Nephron progenitor cell (in vitro differentiated cells): Measurements from ENCODE around the gene DIS3L2.

ENCODE experiments used
- DNase-seq: peaks from one replicate; pipeline ENCODE4 v3.0.0; 2021
- H3K27ac Mint-ChIP-seq: 2 replicates; pipeline ENCODE4 v1.8.0; 2021; ENCODE audit warnings: mild to moderate bottlenecking, moderate library complexity, mixed read lengths
- H3K27me3 Mint-ChIP-seq: 2 replicates; pipeline ENCODE4 v1.8.0; 2021; ENCODE audit warnings: mild to moderate bottlenecking, low read depth, mixed read lengths; ENCODE audit not compliant: poor library complexity
- H3K36me3 Mint-ChIP-seq: 2 replicates; pipeline ENCODE4 v1.8.0; 2021; ENCODE audit warnings: low read depth, mixed read lengths
- H3K4me1 Mint-ChIP-seq: 2 replicates; pipeline ENCODE4 v1.8.0; 2021; ENCODE audit warnings: mixed read lengths
- H3K4me3 Mint-ChIP-seq: 2 replicates; pipeline ENCODE4 v1.8.0; 2021; ENCODE audit warnings: mild to moderate bottlenecking, moderate library complexity, mixed read lengths
- H3K9me3 Mint-ChIP-seq: 2 replicates; pipeline ENCODE4 v1.8.0; 2021; ENCODE audit warnings: mild to moderate bottlenecking, moderate library complexity, mixed read lengths
- CTCF ChIP-seq: fragments of 200-600 bp; sonication (generic); IDR thresholded peaks from 2 replicates; pipeline ENCODE4 v1.5.0; 2021; ENCODE audit warnings: antibody characterized with exemption

DIS3L2 gene

DNA sequence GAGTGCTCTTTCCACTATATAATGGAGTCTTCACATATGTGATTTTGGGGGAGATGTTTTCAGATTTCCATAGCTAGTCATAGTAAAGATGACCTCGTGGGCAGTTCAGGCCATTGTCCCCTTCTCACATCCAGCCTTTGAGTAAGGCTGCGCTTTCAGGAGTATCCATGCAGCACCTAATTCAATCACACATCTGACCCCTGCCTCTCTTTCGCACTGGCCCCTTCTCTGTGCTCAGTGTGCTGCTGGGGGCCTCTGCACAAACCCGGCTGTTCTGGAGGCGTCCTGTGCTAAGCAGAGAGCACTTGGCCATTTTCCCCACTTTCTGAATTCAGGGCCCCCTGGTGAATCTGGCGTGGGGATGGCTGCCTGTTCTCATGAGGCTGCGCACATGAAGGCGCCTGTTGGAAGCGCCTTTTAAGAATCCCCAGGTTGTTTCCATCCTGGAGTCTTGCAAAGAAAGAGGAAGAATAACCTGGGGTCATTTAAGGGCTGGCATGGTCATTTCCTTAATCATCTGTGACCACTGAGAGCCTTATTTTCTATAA, 321.1 kb downstream of the DIS3L2 start:
- H3K4me3 Mint-ChIP-seq = no peak overlapping the region
- TF ChIP-seq CTCF = no peak
- no peak for DNase-seq
- peaks cover 6% of the 10 kb centered on the region for H3K27me3 Mint-ChIP-seq
- H3K36me3 Mint-ChIP-seq = peaks cover 39% of the 10 kb centered on the region
- peaks cover 71% of the 10 kb centered on the region for H3K4me1 Mint-ChIP-seq
- peaks cover 18% of the 10 kb centered on the region for H3K9me3 Mint-ChIP-seq
- peak overlapping the region; percentile 89 for H3K27ac Mint-ChIP-seq

- H3K4me3 Mint-ChIP-seq = peak overlapping the region; percentile 17
- peak overlapping the region; percentile 95 for H3K27ac Mint-ChIP-seq
- peak; percentile 22 for DNase-seq
- no peak for TF ChIP-seq CTCF
- no peaks in the 10 kb centered on the region for H3K9me3 Mint-ChIP-seq
- H3K4me1 Mint-ChIP-seq = peaks cover 87% of the 10 kb centered on the region
- peaks cover 6% of the 10 kb centered on the region for H3K27me3 Mint-ChIP-seq
- H3K36me3 Mint-ChIP-seq = peaks cover 4% of the 10 kb centered on the region
These were observed 324.7 kb downstream of the DIS3L2 start for GRCh38 chr2:232286001-232286868.

DNA sequence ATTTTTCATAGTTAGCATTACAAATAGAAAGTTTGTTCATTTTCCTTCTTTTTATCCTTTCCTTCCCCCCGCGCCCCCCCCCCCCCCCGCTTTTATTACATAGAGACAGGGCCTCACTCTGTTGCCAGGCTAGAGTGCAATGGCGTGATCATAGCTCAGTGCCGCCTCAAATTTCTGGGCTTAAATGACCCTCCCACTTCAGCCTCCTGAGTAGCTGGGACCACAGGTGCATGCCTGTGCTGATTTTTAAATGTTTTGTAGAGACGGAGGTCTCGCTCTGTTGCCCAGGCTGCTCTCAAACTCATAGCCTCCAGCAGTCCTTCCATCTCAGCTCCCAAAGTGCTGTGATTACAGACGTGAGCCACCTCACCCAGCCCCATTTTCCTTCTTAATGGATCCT, 325.8 kb downstream of the DIS3L2 start:
- Mint-ChIP-seq H3K27me3 (no peaks in the 10 kb centered on the region), H3K4me3 (no peak overlapping the region), H3K4me1 (peaks cover 84% of the 10 kb centered on the region), H3K9me3 (no peaks in the 10 kb centered on the region), H3K36me3 (no peaks in the 10 kb centered on the region), H3K27ac (peak overlapping the region; percentile 16)
- no peak for TF ChIP-seq CTCF
- DNase-seq = no peak

DNA sequence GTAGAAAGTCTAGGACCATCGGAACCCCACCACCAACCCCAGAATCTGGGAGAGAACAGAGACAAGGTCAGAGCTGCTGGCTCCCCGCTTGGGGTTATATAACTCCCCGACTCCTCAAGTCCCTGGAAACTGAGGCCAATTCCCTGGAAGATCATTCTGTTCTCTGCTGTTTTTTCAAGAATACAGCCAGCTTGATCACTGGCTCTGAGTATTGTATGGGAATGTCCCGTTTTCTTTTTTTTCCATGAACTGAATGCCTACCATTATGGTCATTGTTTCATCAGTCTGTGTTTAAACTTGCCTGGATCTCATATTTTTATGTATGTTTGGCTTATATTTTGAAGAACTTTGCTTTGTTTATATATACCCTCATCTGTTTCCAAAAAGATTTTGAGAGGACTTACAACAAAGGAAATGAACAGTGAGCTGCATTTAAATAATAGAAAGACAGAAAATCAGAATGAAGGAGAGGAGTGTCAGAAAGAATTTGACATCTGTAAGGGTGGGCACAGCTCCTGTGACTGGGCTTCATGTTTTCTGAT, 327.0 kb downstream of the DIS3L2 start:
- H3K4me1 Mint-ChIP-seq = peaks cover 81% of the 10 kb centered on the region
- H3K27ac Mint-ChIP-seq = no peak overlapping the region
- no peaks in the 10 kb centered on the region for H3K9me3 Mint-ChIP-seq
- H3K4me3 Mint-ChIP-seq = no peak overlapping the region
- DNase-seq = no peak
- no peak for TF ChIP-seq CTCF
- H3K27me3 Mint-ChIP-seq = no peaks in the 10 kb centered on the region
- no peaks in the 10 kb centered on the region for H3K36me3 Mint-ChIP-seq

DNA sequence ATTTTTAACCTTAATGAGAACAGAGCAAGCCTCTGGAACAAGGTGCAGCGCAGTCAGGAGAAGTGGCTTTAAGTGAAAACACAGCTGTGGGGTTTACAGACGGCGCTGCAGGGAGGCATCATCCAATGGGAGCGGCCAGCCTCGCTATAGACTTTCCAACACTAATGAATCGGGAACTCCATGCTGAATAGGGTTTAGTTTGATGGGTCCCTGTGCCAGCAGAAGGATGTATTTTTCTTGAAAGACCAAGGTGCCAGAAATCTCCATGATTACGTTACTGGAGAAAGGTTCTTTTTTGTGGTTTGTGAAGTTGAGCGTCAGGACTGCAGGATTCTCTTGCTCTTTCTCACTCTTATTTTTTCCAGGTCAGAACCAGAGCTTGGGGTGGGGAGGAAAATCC, 329.2 kb downstream of the DIS3L2 start:
- no peaks in the 10 kb centered on the region for H3K27me3 Mint-ChIP-seq
- DNase-seq = no peak
- no peak for TF ChIP-seq CTCF
- H3K27ac Mint-ChIP-seq = no peak overlapping the region
- H3K4me3 Mint-ChIP-seq = no peak overlapping the region
- no peaks in the 10 kb centered on the region for H3K36me3 Mint-ChIP-seq
- peaks cover 60% of the 10 kb centered on the region for H3K4me1 Mint-ChIP-seq
- H3K9me3 Mint-ChIP-seq = no peaks in the 10 kb centered on the region
